HPDE6-E6E7 (cell line): ENCODE measurements around the gene TTC32.

Experiments
- DNase-seq: peaks from one replicate; pipeline ENCODE4 v3.0.0; 2011; ENCODE audit warnings: missing footprints; ENCODE audit errors: extremely low spot score

TTC32 gene

DNA sequence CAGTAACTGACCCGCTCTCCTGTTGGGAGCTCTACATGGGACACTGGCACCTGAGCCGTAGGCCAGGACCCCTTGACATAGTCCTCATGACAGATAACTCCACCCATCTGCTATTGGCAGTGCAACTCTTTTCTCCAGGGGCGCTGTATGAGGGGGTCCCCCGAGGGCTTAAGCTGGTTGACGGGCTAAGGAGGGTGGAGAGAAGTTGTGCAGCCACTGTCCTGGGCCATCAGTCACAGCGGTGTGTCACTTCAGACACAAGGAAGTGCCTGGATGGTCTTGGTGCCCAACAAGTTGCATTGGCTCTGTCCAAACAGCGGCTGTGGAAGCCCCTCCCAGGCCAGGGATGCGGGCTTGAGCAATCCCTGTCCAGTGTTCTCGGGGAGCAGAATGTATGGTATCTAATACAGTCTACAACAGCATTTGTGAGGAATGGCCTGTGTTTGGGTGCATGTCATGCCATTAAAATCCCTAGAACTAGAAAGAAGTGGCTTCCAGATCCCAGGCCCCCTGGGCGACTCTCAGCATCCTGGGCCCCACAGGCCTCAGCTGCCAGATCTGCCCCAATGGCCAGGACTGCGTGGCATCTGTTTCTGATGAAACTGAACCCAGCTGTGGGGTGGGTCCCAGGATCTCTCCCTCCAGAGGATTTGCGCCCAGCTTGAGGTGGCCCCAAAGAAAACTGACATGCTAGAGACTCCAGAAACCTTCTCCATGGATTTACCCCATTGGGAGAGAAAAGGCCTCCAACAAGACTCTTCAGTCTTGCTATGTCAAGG, 23.3 kb downstream of the TTC32 start:
- DNase-seq: no peak

DNA sequence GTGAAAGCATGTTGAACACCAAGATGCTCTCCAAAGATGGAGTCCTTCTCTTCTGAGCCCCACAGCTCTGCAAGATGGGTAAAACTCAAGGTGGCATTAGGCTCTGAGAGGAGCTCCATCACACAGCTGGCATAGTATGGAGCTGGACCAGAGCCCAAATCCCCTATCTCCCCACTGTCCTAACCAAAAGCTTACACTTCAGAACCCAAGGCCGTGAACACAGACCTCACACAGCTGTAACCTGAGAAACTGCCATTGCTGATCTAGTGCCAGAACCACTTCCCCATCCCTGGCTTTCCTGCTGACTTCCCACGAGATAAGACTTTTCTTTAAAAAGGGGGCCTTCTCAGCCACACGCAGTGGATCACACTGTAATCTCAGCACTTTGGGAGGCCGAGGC, 25.0 kb downstream of the TTC32 start:
- DNase-seq: no peak

DNA sequence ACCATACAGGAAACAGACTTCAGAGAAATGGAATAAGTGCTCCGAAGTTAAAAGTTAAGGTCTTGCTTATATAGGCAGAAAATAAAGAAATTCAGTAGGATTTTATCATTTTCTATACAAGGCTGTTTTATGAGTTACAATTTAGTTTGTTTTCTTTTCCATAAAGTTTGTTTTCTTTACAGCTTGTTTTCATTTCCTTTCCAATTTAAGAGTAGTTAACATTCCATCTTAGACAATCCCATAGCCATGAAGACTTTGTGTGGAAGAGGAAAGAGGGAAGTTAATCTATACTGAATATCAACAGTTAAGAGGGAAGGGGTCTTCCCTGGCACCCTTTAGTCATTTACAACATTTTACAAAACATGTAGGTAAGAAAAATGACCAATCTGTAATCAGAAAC, 26.5 kb downstream of the TTC32 start:
- no peak for DNase-seq

DNA sequence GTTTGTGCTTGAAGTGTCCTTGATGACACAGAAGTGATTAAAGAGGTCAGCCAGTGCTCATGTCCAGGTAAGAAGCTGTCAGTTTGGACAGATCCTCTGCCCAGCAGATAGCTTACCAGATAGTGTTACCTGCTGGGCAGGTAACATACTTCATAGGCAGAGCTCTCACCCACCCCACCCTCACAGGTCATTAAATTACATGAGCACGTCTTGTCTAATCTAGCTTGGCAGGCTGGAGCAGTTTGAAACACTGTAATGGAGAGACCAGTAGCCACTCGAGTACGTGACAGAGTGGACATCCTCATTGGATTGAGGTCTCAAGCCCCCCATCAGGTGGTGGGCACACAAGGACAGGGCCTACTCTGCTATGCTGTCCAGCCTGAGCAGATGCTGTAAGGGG, 27.1 kb downstream of the TTC32 start:
- DNase-seq: no peak

DNA sequence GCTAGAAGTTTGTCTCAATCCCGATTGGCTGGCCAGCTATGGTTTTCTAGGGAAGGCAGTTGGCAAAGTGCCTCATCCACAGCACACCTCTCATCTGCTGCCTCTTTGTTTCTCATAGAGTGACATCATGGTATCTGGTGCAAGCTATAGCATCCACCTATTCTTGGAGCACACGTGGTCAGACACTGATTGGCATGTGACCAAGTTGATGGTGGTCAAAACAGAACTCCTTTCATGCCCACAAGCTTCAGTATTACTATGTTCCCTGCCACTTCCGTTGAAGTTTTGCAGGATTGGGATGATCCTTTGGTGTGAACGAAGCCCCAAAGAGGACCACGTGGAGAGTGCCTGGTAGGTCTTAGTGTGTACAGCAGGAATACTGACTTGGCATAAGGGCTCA, 28.8 kb downstream of the TTC32 start:
- DNase-seq: no peak

DNA sequence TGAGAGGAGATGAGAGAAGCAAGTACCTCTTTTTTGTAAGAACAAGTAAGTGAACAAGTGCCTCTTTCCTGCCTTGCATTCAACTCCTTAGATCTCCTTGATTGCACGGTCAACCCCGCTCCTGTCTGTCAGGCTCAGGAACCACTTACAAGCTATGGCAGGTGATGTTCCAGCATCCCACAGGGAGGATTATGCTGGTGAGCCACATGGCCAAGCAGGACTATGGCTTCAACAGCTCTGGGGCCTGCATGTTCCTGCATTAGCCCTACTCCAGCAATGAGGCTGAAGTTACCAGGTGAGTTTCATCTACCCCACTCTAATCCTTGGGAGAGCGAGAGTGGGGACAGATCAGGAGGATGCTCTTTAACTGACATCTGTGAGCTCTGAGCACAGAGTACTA, 29.5 kb downstream of the TTC32 start:
- no peak for DNase-seq

DNA sequence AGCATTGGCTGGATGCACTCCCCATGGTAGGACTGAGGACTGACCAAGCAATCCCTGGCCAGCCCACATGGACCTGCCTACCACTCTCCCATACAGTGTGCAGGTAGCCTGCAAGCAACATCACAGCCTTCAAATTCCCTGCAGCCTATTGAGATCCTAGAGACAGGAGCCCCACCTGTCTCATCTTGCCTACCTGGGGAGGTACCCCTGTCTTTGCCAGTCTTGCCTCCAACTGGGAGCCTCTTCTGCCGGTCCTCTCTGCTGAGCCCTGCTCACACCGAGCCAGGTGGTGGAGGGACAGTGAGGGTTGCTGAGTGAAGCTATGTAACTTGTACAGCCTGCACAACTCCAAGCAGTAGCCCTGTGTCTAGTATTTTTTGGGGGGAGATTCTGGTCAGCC, 29.9 kb downstream of the TTC32 start:
- no peak for DNase-seq

DNA sequence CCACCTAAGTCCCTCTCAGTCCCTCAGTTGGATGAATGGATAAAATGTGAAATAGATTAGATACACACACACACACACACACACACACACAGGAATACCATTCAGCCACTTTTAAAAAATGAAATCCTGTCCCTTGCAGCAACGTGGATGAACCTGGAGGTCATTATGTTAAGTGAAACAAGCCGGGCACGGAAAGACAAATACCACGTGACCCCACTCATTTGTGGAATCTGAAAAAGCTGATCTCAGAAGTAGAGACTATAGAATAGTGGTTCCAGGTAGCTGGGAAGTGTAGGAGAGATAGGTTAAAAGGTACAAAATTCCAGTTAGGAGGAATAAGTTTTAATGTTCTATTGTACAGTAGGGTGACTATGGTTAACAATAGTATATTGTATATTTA, 31.0 kb downstream of the TTC32 start:
- no peak for DNase-seq

DNA sequence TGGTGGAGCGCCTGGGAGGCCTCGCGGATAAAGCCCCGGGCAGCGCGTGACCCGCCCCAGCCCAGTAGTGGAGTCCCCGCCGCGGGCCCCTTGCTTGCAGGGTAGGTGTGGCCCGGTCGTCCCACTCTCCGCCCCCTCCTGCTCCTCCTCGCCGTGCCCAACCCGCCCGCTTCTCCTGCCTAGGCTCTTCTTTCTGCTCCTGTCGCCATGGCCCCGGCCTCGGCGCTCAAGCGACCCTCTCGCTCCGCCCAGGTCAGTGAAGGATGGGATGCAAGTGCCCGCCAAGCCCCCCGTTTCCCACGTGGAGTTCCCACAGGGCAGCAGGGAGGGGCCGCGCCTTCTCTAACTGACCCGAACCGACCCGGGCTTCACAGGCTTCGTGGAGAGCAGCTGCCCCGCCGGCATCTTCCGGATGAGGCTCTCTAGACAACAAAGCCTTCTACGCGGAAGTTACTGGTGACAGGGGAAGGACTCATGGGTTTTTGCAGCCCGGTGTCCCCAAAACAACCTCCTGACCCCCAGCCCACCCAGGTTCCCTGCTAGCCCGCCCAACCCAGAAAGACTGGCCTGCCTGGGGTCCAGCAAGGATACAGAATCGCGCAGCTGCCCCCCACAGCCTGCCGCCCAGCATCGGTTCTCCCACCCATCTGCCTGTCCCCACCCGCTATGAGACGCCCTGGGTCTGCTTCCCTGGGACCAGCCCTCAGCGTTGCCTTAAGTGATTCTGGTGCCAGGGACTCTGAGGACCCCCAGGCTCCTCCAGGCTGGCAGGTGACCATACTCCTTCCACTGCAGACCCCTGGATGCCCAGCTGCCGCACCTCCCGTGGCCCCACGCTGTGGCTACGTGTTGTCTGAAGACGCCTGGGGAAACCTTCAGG, 32.8 kb downstream of the TTC32 start:
- DNase-seq: no peak

DNA sequence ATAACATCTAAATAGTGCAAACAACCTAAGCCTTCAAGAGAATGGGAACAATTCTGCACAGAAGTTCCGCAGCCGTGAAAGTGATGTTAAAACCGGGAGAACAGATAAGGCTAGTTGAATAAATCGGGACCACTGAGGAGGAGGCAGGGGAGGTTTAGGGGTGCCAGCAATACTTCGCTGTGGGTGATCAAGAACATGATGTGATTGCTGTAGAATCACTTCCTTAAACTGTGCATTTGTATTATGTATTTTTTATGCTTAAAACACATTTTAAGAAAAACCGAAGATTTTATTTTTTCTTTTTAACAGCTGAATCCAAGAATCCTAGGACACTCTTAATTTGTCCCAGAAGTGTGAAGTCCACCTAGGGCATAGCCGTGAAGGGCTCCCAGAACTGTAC, 33.6 kb downstream of the TTC32 start:
- DNase-seq: no peak

DNA sequence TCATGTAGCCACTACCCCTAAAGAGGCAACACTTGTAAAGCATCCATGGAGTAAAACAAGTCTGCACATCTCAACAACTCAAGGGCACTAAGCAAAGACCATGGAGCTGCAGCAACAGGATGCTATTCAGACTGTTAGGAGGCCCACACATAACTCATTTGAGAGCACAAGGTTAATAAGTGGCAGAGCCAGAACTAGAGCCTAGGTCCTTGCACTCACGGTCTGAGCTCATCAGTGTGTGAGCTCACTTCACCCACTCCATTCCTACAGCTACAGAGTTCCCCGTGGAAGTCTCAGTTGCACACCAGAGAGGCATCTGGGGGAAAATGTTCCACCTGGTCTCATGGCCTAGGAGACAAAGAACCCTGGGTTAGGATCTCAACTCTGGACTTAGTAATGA, 35.0 kb downstream of the TTC32 start:
- DNase-seq: no peak

DNA sequence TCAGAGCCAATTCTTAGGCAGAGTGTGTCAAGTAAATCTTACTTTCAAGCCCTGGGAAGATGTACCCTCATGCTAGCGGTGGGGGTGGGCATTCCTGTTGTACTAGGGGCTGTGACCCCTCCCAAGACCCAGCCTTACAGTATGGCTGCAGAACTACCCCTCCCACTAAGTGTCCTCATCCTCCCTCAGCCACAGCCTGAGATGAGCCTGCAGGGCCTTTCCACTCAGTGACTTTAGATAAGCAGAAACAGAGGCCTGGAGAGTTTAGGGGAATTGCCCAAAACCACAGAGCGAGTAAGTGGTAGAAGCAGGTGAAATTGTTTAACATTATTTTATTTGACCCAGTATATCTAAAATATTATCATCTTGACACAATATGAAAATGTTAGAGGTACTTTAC, 36.6 kb downstream of the TTC32 start:
- DNase-seq: no peak

DNA sequence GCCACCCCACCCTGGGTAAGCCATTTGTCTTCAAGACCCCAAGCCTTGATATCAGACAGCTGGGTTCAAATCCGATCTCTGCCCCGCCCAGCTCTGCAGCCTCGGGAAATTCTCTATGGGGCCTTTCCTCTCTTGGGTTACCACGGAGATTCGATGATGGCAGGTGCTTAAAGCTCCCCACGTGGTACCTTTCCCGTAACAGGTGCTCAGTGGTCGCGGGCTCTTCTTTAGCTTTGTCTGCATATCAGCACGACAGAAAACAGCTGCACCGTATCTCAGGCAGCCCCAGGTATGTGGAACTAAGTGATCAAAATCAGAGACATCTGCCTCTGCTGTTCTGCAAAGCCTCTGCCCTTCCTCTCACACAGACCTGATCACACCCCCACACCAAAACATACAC, 37.4 kb downstream of the TTC32 start:
- DNase-seq: no peak

DNA sequence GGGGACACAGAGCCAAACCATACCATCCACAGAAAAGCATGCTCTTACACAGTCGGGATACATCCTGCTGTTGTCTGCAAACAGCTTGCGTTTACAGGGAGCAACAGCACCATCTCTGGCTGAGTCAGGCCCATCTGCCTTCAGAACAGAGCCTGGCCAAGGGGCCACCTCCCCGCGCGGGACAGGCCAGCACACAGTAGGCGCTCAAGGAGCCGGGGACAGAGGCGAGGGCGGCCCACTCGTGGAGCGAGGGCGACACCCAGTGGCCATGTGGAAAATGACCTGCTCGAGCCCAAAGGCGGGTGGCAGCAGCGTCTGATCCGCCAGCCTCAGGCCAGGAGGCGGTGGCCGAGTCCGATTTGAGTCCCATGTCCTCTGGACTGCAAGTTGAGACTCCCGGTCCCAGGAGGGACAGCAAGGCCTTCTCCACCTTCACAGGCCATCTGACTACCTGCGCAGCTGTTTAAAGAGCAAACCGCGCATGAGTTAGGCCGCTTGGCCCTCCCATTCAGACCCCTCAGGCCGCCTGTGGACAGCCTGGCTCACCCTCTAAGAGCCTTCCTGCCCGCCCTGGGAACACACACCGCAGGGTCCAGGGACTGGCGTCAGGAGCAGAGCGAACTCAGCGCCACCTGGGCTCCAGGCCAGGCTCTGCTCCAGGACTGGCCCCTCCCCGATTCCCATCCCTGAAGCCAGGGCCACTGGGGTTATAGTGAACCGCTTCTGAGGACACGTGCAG, 38.3 kb downstream of the TTC32 start:
- DNase-seq: peak; percentile 45

DNA sequence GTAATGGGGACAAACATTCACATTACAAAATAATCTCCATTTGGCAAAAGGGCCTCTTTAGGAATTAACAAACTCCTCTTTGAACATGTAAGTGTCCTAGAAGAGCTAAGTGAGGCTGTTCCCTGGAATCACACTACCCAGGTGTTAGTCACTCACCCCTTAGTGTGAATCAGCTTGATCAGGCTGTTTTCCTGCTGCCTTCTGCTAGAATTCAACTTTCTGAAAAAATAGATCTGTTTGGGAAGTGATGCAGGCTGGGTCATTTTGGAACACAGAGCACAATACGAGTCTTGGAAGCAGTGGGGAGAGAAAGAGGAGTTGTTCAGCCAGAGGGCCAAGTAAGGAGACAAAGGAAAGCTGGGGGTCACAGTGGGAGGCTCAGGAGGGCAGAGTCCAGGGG, 40.0 kb downstream of the TTC32 start:
- no peak for DNase-seq

DNA sequence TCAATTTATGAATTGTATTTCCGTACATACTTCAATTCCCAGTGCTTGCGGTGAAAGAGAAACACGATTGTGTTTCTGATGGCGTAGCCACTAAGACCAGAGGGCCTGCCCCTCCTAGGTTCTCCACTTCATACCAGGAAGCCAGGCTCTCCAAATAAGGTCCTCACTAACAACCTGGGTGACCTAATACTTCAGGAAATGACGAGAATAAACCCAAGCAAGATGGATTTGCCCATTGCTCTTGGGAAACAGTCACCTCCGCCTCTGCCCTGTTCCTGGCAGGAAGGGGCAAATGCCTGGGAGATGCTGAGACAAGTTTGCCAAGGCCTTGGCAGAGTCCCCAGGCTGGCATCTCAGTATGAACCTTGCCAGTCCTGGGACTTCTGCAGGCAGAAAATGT, 41.8 kb downstream of the TTC32 start:
- no peak for DNase-seq

DNA sequence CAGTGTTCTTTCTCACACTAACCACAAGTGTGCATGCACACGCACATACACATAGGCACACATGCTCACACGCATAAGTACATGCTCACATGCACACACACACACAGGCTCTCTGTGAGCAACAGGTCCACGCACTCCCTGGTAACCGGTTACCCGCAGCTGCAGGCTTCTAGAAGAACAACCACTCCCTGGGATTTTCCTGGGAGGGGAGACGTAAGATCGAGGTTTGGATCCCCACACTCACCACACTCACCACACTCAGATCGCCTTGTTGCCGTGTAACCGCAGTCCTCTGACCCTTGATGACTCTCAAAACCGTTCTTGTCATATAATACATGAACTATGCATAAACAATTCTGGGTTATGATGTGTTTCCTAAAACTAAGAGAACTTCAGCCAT, 42.2 kb downstream of the TTC32 start:
- no peak for DNase-seq

DNA sequence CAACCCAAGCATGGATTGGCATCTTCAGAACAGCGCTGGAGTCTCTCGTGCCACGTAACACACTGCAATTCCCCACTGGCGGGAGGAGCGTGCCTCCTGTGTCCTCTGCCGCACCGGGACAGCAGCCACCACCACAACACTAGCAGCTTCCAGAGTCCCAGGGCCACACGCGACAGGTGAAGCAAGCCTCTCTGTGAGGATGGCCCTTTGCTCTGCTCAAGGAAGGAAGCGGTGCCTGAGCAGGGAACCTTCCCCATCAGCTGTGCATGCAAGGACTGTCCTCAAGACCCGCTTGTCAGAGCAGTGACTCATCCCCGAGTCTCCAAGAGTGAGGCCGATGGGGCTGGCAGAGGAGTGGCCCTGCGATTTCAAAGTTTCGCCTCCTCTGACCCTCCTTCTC, 44.0 kb downstream of the TTC32 start:
- DNase-seq: no peak

DNA sequence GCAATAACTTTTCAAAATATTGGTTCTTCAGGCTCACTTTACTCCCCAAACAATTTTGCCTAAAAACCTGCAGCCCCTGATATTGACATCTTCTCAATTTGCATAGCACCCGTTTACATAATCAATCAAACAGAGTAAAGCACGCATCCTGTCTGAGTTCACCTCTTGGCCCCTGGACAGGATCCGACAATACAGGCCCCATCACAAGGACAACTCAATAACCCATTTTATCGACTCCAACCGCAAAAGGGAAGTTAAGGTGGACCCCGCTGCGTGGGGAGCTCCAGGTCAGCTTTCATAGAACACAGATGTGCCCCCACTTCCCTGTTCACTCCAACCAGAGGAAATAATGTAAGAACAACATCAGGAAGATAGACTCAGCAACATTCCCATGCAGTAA, 44.7 kb downstream of the TTC32 start:
- DNase-seq: no peak

DNA sequence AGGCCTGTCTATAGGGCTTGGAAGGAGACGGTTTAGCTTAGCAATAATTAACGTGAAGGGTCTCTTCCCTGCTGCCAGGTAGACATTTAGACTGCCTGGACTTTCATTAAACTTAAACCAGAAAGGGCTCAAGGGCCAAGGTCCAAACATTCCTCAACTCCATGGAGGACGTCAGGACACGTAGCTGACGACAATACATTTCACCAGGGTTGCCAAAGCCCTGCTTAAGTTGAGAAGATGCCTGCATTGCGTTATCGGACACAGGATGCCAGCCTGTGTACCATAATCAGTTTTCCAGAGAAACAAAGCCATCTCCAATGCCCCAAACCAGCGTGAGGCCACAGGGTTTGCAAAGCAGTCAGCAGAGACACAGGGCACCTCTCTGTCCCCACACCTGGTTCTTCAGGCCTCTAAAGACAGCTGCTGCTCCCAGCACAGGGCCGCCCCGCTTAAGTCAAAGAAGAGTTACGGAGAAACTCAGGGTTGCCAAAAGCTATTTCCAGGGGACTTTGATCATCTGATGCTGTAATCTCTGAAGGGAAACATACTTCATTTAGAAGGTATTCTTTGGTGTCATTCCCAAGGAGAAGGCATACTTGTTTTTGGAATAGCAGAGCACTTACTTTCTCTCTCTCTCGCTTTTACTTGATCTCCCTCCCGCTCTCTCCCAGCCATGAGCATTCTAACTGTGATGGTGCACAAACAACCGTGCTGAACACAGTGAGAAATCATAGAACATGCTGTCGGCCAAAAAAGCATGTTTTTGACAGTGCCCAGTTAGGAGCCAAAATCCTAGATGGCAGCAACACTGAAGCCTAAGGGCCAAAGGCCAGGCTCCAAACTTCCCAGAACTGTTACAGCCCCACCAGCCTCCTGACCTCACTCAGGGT, 46.0 kb downstream of the TTC32 start:
- no peak for DNase-seq
